ENCODE results near the gene ANKRD37.

The ANKRD37 gene

GRCh38 chr4:185424905-185425646 is 28.4 kb downstream of the ANKRD37 start:
- no peak for TF ChIP-seq ZC3H10 (CRISPR knock-in tag; IDR thresholded peaks at IDR 0.05)
- TF ChIP-seq ISL1 (CRISPR knock-in tag; IDR thresholded peaks at IDR 0.05) = no peak
- no peak for TF ChIP-seq GLIS3 (CRISPR knock-in tag; IDR thresholded peaks at IDR 0.05)
- TF ChIP-seq SNAI2 (CRISPR knock-in tag; IDR thresholded peaks at IDR 0.05) = no peak
- TF ChIP-seq ZNF8 (CRISPR knock-in tag; IDR thresholded peaks at IDR 0.05) = no peak
- no peak for TF ChIP-seq BACH2 (CRISPR knock-in tag; IDR thresholded peaks at IDR 0.05; ENCODE audit: borderline replicate concordance)
- TF ChIP-seq, protein P1, sequence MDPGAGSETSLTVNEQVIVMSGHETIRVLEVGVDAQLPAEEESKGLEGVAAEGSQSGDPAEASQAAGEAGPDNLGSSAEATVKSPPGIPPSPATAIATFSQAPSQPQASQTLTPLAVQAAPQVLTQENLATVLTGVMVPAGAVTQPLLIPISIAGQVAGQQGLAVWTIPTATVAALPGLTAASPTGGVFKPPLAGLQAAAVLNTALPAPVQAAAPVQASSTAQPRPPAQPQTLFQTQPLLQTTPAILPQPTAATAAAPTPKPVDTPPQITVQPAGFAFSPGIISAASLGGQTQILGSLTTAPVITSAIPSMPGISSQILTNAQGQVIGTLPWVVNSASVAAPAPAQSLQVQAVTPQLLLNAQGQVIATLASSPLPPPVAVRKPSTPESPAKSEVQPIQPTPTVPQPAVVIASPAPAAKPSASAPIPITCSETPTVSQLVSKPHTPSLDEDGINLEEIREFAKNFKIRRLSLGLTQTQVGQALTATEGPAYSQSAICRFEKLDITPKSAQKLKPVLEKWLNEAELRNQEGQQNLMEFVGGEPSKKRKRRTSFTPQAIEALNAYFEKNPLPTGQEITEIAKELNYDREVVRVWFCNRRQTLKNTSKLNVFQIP (CRISPR knock-in tag; IDR thresholded peaks at IDR 0.05; ENCODE audit: borderline replicate concordance, low read depth) = no peak
- no peak for TF ChIP-seq TOX (CRISPR knock-in tag; IDR thresholded peaks at IDR 0.05; ENCODE audit: borderline replicate concordance)
- no peak for TF ChIP-seq ARNTL (CRISPR knock-in tag; IDR thresholded peaks at IDR 0.05; ENCODE audit: borderline replicate concordance, low read depth)
- no peak for TF ChIP-seq OSR1 (CRISPR knock-in tag; IDR thresholded peaks at IDR 0.05)
- no peak for TF ChIP-seq CSRNP3 (CRISPR knock-in tag; IDR thresholded peaks at IDR 0.05)
- no peak for TF ChIP-seq ZFP30 (CRISPR knock-in tag; IDR thresholded peaks at IDR 0.05)
- TF ChIP-seq, protein P2, sequence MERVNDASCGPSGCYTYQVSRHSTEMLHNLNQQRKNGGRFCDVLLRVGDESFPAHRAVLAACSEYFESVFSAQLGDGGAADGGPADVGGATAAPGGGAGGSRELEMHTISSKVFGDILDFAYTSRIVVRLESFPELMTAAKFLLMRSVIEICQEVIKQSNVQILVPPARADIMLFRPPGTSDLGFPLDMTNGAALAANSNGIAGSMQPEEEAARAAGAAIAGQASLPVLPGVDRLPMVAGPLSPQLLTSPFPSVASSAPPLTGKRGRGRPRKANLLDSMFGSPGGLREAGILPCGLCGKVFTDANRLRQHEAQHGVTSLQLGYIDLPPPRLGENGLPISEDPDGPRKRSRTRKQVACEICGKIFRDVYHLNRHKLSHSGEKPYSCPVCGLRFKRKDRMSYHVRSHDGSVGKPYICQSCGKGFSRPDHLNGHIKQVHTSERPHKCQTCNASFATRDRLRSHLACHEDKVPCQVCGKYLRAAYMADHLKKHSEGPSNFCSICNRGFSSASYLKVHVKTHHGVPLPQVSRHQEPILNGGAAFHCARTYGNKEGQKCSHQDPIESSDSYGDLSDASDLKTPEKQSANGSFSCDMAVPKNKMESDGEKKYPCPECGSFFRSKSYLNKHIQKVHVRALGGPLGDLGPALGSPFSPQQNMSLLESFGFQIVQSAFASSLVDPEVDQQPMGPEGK (CRISPR knock-in tag; IDR thresholded peaks at IDR 0.05; ENCODE audit: borderline replicate concordance) = no peak
- TF ChIP-seq ZFP3 (CRISPR knock-in tag; IDR thresholded peaks at IDR 0.05) = no peak
- no peak for TF ChIP-seq PPARA (CRISPR knock-in tag; IDR thresholded peaks at IDR 0.05; ENCODE audit: borderline replicate concordance)
- no peak for TF ChIP-seq ESRRG (CRISPR knock-in tag; IDR thresholded peaks at IDR 0.05)
- TF ChIP-seq RARB (CRISPR knock-in tag; IDR thresholded peaks at IDR 0.05) = no peak
- no peak for TF ChIP-seq TCF4 (CRISPR knock-in tag; IDR thresholded peaks at IDR 0.05; ENCODE audit: borderline replicate concordance)
- TF ChIP-seq, protein P3, sequence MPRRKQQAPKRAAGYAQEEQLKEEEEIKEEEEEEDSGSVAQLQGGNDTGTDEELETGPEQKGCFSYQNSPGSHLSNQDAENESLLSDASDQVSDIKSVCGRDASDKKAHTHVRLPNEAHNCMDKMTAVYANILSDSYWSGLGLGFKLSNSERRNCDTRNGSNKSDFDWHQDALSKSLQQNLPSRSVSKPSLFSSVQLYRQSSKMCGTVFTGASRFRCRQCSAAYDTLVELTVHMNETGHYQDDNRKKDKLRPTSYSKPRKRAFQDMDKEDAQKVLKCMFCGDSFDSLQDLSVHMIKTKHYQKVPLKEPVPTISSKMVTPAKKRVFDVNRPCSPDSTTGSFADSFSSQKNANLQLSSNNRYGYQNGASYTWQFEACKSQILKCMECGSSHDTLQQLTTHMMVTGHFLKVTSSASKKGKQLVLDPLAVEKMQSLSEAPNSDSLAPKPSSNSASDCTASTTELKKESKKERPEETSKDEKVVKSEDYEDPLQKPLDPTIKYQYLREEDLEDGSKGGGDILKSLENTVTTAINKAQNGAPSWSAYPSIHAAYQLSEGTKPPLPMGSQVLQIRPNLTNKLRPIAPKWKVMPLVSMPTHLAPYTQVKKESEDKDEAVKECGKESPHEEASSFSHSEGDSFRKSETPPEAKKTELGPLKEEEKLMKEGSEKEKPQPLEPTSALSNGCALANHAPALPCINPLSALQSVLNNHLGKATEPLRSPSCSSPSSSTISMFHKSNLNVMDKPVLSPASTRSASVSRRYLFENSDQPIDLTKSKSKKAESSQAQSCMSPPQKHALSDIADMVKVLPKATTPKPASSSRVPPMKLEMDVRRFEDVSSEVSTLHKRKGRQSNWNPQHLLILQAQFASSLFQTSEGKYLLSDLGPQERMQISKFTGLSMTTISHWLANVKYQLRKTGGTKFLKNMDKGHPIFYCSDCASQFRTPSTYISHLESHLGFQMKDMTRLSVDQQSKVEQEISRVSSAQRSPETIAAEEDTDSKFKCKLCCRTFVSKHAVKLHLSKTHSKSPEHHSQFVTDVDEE (CRISPR knock-in tag; IDR thresholded peaks at IDR 0.05) = no peak
- no peak for TF ChIP-seq ZNF565 (CRISPR knock-in tag; conservative IDR thresholded peaks at IDR 0.05; ENCODE audit: low read depth)
- peak; percentile 74 for ATAC-seq

GRCh38 chr4:185425647-185426352 is 29.2 kb downstream of the ANKRD37 start, which contains the start of gene UFSP2:
UFSP2 (minus strand) TSS chr4:185425964; CDS start chr4:185425868, 96 bp downstream.
- TF ChIP-seq, protein P1 (CRISPR knock-in tag; IDR thresholded peaks at IDR 0.05; ENCODE audit: borderline replicate concordance, low read depth) = 0 out of 2 replicates have a peak, but pooled peaks have one; percentile 76
- TF ChIP-seq ESRRG (CRISPR knock-in tag; IDR thresholded peaks at IDR 0.05) = no peak
- TF ChIP-seq, protein P3 (CRISPR knock-in tag; IDR thresholded peaks at IDR 0.05) = 0 out of 2 replicates have a peak, but pooled peaks have one; percentile 29
- ATAC-seq = peak; percentile 94
